IPS-NIHi7 (cell line): ENCODE measurements around the gene AIFM3.
A peak's percentile ranks its signal among the peaks of the same experiment; 100 is the strongest.
"Not testable (repeated sequence)": the region's sequence is repeated elsewhere in the genome, so short reads cannot be mapped to it uniquely, and the experiment has no call there.

Experiments used
- DNase-seq: peaks from one replicate; pipeline ENCODE4 v3.0.0; 2012; ENCODE audit warnings: mixed read lengths; ENCODE audit errors: extremely low spot score

AIFM3 gene

DNA sequence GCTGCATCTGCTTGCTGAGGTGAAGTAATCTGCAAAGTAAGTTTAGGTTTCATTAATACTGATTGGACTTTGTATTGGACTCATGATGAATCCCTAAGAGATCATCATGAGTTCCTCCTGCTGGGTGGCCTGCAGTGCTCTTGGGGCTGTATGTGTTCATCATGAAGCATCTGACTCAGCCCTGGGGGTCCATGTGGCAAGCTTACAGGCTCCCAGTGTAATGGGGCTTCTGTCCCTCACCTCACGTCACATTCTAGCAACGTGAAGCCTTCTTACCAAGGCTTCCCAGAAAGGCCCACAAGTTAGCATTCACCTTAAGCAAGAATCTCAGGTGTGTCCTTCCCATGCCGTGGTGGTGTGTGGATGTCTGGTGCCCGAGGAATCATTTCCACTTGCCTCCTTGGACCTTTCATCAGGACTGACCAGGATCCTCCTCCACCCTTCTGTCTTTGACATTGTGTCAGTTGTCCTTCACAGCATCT is 26.1 kb upstream of the AIFM3 start:
- no peak for DNase-seq

DNA sequence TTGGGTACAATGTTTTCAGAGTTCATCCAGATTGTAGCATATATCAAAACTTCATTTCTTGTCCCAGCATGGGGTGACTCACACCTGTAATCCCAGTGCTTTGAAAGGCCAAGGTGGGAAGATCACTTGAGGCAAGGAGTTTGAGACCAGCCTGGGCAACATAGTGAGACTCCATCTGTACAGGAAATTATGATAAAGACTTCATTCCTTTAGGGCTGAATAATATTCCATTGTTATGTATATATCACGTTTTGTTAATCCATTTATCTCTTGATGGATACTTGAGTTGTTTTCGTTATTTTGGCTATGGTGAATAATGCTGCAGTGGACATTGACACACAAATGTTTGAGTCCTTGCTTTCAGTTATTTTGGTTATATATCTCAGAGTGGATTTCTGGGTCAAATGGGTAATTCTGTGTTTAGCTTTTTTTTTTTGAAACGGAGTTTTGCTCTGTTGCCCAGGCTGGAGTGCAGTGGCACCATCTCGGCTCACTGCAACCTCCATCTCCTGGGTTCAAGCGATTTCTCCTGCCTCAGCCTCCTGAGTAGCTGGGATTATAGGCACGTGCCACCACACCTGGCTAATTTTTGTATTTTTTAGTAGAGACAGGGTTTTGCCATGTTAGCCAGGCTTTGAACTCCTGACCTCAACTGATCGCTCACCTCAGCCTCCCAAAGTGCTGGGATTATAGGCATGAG is 24.7 kb upstream of the AIFM3 start:
- DNase-seq = not testable (repeated sequence)

GRCh38 chr22:20943104-20943933 is 23.7 kb upstream of the AIFM3 start:
- DNase-seq = no peak

DNA sequence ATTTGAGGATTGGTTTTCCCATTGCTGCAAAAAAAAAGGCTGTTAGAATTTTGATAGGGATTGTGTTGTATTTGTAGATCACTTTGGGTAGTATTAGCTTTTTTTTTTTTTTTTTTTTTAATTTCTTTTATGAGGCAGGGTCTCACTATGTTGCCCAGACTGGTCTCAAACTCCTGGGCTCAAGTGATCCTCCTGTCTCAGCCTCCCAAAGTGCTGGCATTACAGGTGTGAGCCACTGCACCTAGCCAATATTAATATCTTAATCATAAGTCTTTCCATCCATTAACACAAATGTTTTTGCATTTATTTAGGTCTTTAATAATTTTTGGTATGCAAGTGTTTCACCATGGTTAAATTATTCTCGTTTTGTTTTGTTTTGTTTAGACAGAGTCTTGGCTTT is 23.0 kb upstream of the AIFM3 start:
- DNase-seq = no peak

DNA sequence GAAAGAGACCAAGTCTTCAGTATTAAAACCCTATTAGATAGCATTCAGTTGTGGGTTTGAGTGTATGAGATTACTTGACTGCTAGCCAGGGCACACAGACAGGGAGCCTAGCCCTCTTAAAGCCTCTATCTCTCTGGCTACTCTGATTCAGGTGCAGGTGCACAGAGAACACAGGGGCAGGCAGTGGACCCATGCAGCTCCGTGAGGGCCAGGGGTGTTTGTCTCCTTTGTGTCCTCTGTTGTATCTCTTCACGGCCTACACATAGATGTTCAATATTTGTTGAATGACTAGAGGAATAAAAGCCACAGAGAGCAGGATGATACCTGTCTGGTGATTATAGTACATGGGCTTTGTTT is 21.5 kb upstream of the AIFM3 start:
- DNase-seq = no peak

DNA sequence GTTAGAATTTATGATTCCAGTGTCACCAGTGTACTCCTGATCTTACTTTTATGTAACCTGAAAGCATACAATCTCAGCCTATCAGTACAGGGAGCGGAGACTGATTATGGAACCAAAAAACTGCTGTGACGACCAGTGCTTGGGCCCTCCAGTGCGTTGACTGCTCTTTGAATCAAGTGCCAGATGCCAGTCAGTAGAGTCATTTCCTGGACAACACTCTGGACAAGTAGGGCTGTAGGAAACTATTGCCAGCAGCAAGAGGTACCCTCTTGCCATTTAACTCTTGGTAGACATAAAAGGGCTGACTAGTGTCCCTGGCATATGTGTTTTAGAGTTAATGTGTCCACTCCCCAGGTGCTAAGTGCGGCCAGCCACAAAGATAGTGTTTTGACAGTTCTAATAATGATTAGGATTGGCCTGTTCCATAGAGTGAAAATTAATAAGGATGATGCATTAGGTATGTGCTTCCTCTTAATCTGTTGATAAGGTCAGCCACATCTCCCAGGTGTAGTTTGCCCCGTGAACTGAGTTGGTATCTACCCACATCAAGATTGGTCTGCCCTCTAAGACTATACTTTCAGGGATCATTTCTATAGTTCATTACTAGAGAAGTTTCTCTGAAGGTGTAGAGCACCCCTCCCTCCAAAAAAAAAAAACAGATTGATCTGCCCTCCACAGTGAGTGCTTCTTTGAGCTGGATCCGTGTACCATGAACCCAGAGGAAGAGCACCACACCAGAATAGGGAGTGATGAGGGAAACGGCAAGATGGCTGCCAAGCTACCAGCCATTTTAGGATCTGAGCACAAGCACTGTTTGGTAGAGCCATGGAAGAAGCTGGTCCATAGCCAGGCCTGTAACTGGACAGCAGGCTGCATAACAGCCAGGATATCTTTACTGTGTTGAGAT is 20.7 kb upstream of the AIFM3 start:
- no peak for DNase-seq

- DNase-seq = no peak
Measured at GRCh38 chr22:20946991-20947390, 20.1 kb upstream of the AIFM3 start.

DNA sequence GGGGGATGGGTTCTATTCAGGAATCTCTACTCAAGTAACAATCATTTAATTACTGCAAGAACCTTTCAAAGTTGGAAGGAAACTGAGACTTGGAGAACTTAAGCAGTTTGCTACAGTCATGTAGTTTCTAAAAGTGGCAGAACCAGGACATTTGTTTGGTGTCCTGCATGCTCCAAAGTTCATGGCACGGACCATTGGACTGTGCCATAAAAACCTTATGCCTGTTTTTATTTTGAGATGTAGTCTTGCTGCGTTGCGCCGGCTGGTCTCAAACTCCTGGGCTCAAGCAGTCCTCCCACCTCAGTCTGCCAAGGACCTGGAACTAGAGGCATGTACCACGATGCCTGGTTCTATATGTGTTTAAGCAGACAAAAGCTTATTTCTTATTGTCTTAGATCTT is 18.6 kb upstream of the AIFM3 start:
- DNase-seq = no peak

DNA sequence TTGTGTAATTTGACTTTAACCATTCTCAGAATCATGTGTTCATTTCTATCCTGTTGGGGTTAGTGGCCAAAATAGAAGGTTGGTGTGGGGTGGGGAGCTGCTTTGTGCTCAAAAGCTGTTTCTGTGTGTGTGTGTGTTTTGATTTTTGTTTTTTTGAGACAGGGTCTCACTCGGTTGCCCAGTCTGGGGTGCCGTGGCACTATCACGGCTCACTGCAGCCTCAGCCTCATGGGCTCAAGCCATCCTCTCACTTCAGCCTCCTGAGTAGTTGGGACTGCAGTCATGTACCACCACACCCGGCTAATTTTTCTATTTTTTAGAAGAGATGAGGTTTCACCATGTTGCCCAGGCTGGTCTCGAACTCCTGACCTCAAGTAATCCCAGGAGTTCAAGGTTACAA is 18.1 kb upstream of the AIFM3 start:
- no peak for DNase-seq

DNA sequence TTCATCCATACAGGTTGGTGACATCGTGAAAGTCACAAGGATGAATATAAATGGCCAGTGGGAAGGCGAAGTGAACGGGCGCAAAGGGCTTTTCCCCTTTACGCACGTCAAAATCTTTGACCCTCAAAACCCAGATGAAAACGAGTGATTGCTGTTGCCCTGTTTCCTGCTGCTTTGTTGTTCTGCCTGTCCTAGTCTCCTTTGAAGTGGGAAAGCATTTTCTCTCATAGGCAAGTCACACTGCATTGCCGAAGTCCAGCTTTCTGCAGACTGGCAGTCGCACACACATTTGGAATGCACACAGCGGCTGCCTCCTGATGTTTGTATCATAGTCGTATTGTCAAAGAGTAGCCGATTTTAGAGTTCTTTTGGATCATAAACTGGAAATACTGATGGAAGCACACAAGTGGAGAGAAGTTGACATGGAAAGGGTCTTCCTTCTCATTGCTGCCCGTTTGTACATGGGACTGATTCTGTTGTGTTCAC is 17.3 kb upstream of the AIFM3 start:
- DNase-seq = no peak

DNA sequence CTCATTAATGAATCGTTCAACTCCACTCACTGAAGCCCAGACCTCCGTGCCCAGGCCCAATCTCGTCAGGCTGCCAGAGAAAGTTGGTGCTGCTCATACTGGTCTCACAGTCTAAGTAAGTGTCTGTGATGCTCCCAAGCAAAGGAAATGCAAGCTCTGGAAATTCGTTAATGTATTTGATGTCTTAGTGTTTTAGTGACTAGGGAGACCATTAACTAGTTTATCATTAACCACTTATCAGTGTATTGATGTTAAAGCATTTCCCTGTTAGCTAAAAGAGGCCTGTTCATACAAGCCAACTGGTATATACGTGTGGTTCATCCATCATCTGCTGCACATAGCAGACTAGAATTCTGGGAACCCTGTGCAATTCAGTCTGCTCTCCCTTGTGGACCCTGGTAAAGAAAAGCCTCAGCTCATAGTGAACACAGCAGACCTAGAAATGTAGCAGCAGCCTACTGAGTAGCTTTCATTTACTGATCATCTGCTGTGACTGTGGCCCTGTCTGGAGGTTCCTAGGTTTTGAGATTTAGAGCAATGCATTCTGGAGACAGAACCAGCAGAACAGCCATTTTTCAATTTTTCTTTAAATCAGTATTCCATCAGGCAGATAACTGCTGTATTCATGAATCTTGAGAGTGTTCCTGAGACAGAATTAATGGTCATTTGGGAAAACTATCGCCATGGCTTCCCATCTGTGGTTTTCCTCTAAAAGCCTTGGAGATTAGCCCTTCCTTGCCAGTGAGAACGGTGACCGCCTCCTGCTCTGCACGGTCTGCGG is 15.7 kb upstream of the AIFM3 start:
- DNase-seq = no peak

GRCh38 chr22:20951932-20952380 is 15.1 kb upstream of the AIFM3 start:
- no peak for DNase-seq

DNA sequence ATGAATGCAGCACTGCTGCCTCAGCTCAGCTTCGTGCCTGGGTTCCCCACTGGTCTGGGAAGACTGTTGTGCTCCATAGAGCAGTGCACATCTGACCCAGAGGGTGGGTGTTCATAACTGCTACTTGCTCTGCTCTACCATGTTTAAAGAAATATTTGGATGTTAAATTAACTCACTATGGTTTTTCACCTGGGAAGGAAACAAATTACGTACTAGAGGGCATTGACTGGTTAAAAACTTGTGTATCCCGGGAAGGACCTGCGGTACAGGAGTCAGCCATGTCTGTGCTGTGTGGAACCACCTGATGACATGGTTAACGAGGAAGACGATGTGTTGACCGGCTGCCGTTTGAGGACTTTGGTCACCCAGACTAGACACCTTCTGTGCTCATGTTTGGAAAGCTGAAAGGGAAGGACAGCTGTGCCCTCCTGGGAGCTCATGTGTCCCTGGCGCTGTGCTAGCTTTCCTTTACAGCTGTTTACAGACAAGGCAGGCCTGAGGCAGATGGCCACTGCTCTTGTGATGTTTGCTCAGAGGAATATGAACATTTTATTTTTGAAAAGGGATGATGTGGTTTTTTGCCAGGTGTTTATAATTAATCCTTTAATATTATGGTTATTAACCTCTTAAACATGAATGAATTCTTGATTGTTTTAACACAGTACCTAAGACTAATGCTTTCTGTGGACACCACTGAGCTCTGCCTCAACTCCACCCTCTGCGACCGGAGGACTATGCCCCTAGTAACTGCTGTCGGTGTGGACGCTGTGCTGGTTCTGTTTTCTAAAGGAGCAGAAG is 14.3 kb upstream of the AIFM3 start:
- no peak for DNase-seq

DNA sequence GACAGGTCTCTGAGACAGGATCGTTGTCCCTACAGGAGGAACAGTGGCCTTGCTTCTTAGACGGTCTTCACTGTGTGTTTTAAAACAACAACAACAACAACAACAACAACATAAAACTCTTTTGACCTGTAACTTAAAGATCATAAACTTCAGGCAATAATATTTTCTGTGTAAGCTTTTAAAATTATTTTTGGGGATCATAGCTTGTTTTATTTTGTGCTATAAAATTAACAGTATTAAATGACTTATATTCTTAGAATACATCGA is 13.8 kb upstream of the AIFM3 start:
- DNase-seq = no peak

DNA sequence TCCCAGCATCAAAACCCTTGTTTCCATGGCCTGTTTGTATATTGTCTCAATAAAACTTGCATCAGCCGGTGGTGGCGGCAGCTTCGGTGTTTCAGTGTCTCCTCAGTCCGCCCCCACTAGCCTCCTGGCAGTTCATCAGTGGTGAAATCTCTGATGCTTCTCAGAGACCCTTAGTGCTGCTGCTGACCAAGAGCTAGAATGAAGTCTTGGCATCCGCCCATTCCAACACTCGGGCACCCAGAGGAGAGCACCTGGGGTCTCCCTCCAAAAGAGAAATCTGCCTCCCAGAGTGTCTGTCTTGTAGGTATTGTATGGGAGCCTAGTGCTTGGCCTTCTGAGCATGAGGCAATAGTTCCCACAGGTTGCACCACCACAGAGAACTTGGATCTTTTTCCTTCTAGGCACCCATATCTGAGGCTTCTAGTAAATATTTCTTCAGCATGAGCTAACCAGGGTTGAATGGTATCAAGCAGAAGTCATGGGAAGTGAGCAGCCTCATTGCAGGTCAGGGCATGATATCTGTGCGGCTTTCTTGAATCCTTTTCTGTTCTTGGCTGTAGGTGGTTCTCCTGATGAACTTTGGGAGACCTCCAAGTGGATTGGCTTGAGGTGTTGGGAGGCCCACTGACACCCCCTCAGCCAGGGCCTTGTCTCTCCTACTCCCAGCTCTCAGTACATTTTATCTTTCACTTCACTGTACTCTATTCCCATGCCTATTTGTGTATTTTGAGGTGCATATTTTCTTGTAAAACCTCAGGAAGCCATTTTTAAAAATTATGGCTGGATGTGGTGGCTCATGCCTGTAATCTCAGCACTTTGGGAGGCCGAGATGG is 13.2 kb upstream of the AIFM3 start:
- no peak for DNase-seq

- no peak for DNase-seq
Measured at GRCh38 chr22:20955548-20955947, 11.5 kb upstream of the AIFM3 start.

DNA sequence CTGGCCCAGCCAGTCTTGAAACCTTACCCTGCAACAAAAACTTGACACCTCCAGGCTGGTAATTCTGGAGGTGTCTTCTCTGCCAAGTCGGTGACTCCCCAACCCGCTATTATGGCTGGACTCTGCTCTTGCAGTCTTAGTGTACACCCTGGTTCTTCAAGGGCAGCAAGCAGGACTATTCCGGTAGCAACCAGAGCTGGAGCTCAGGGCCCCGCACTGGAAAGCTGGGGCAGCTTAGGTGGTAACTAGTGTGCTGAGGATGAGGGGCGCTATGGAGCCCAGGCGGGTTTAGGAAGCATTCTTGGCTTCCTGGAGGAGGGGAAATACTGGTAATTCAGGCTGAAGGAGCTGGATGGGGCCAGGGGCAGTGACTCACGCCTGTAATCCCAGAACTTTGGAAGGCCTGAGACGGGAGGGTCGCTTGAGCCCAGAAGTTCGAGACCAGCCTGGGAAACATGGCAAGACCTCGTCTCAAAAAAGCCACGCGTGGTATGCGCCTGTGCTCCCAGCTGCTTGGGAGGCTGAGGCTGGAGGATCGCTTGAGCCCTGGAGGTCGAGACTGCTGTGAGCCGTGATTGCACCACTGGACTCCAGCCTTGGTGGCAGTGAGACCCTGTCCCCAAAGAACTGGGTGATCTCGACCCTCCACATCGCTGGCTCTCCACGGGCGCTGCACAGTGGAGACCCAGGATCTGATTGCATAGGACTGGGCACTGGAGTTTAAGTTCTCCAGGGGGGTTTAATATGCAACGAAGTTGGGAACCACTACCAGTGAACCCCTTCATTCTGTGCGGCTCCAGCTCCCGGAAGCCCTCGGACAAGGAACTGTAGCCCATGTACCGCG is 10.6 kb upstream of the AIFM3 start:
- DNase-seq = peak; percentile 74

GRCh38 chr22:20957102-20957682 is 9.9 kb upstream of the AIFM3 start:
- DNase-seq = no peak
